Measurements from ENCODE around the gene MSI2.

DNA sequence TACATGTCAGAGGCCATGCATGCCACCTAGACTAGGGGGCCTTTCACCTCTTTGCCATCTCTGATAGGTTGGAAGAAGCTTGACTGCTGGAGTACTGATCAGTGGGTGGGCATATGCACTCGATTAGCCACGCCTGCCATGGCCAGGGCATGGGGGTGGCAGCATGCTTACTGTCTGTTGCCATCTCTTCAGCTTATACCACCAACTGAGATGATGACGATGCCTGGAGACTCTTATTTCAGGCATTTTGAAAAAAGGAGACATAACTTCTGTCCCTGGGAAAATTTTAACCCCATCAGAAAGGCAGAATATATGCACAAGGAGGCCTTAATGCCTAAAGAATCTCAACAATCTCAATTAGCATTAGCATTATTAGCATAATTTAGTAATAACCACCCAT lies 60.8 kb downstream of the MSI2 start:
- no peak for TF ChIP-seq EP300 (IDR thresholded peaks at IDR 0.05; ENCODE audit: borderline replicate concordance)
- no peak for TF ChIP-seq RAD21 (IDR thresholded peaks at IDR 0.05; ENCODE audit: low read depth)
- no peak for TF ChIP-seq EGR1 (IDR thresholded peaks at IDR 0.05)
- TF ChIP-seq CEBPB (IDR thresholded peaks at IDR 0.05): no peak
- TF ChIP-seq, protein P1, sequence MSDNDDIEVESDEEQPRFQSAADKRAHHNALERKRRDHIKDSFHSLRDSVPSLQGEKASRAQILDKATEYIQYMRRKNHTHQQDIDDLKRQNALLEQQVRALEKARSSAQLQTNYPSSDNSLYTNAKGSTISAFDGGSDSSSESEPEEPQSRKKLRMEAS (IDR thresholded peaks at IDR 0.05): no peak
- no peak for TF ChIP-seq TAF1 (IDR thresholded peaks at IDR 0.05; ENCODE audit: low read depth)
- TF ChIP-seq TEAD4 (IDR thresholded peaks at IDR 0.05): no peak
- no peak for TF ChIP-seq NFIC (IDR thresholded peaks at IDR 0.05)

All from Ishikawa (cell line).